Kasumi-1 (cell line): ENCODE results near the gene CDH4.

Source experiments
- DNase-seq, 2 experiments: peaks; one replicate each; lab custom pipeline; 2025; lab: John Stamatoyannopoulos, UW

Gene CDH4

GRCh38 chr20:61754976-61755778 is 503.1 kb downstream of the CDH4 start:
- DNase-seq, result no peak

GRCh38 chr20:61755971-61756845 is 504.1 kb downstream of the CDH4 start:
- DNase-seq, result no peak

- no peak for DNase-seq
Observed at GRCh38 chr20:61756966-61757677, 505.1 kb downstream of the CDH4 start.

- no peak for DNase-seq
Observed at GRCh38 chr20:61757678-61758563, 505.9 kb downstream of the CDH4 start.

GRCh38 chr20:61758564-61759200 is 506.6 kb downstream of the CDH4 start:
- no peak for DNase-seq

- no peak for DNase-seq
Observed at GRCh38 chr20:61759286-61760065, 507.4 kb downstream of the CDH4 start.

- no peak for DNase-seq
Observed at GRCh38 chr20:61760321-61760720, 508.3 kb downstream of the CDH4 start.

GRCh38 chr20:61760731-61761130 is 508.7 kb downstream of the CDH4 start:
- no peak for DNase-seq

- no peak for DNase-seq
Observed at GRCh38 chr20:61761453-61762166, 509.5 kb downstream of the CDH4 start.

- DNase-seq, result no peak
Observed at GRCh38 chr20:61762167-61762710, 510.2 kb downstream of the CDH4 start.

GRCh38 chr20:61762886-61763739 is 511.1 kb downstream of the CDH4 start:
- no peak for DNase-seq

GRCh38 chr20:61763740-61764400 is 511.8 kb downstream of the CDH4 start:
- DNase-seq, result no peak

GRCh38 chr20:61764471-61765025 is 512.5 kb downstream of the CDH4 start:
- DNase-seq, result no peak

- no peak for DNase-seq
Observed at GRCh38 chr20:61765081-61765870, 513.2 kb downstream of the CDH4 start.

GRCh38 chr20:61765871-61766654 is 514.0 kb downstream of the CDH4 start:
- DNase-seq, result no peak
